ENCODE data around the gene SLC2A6. TPM values are rescaled to one million over a fixed set of nuclear protein-coding genes. Genes with fewer than 3 reads are reported as not detected.
"Not testable (repeated sequence)": the region's sequence is repeated elsewhere in the genome, so short reads cannot be mapped to it uniquely, and the experiment has no call there.

The SLC2A6 gene
- total and polyA plus RNA-seq, 4 donors, result 5.7 to 26.3 (median 20.3) TPM

- WGBS (ENCODE audit: insufficient coverage), result 94% methylated on average over 9 of the region's 9 CpGs
- DNase-seq (ENCODE audit: low read depth in 4 of 6, low spot score in 6 of 6), result no peak
- peaks cover 37% of the 10 kb centered on the region for H3K36me3 ChIP-seq (ENCODE audit: control insufficient read depth, insufficient read depth, low read length)
- peaks cover 25% of the 10 kb centered on the region for H3K4me1 ChIP-seq (ENCODE audit: control insufficient read depth, insufficient read depth, low read length)
- H3K27me3 ChIP-seq (ENCODE audit: control insufficient read depth, insufficient read depth, low read length), result no peaks in the 10 kb centered on the region
- H3K4me3 ChIP-seq (ENCODE audit: low read depth, low read length), result no peak overlapping the region
- H3K9me3 ChIP-seq (ENCODE audit: control insufficient read depth, insufficient read depth, low read length), result no peaks in the 10 kb centered on the region
- no peak overlapping the region for H3K27ac ChIP-seq (ENCODE audit: low read depth, low read length)
Observed at GRCh38 chr9:133456409-133456808, 22.5 kb downstream of the SLC2A6 start.

GRCh38 chr9:133455936-133456335 is 23.0 kb downstream of the SLC2A6 start:
- no peak overlapping the region for H3K4me3 ChIP-seq (ENCODE audit: low read depth, low read length)
- no peaks in the 10 kb centered on the region for H3K9me3 ChIP-seq (ENCODE audit: control insufficient read depth, insufficient read depth, low read length)
- peaks cover 20% of the 10 kb centered on the region for H3K4me1 ChIP-seq (ENCODE audit: control insufficient read depth, insufficient read depth, low read length)
- H3K27ac ChIP-seq (ENCODE audit: low read depth, low read length), result no peak overlapping the region
- H3K27me3 ChIP-seq (ENCODE audit: control insufficient read depth, insufficient read depth, low read length), result no peaks in the 10 kb centered on the region
- 94% methylated on average over 11 of the region's 11 CpGs for WGBS (ENCODE audit: insufficient coverage)
- no peak for DNase-seq (ENCODE audit: low read depth in 4 of 6, low spot score in 6 of 6)
- peaks cover 37% of the 10 kb centered on the region for H3K36me3 ChIP-seq (ENCODE audit: control insufficient read depth, insufficient read depth, low read length)

- Histone ChIP-seq H3K27ac (ENCODE audit: low read depth, low read length) (no peak overlapping the region), H3K36me3 (ENCODE audit: control insufficient read depth, insufficient read depth, low read length) (peaks cover 39% of the 10 kb centered on the region), H3K4me3 (ENCODE audit: low read depth, low read length) (no peak overlapping the region), H3K4me1 (ENCODE audit: control insufficient read depth, insufficient read depth, low read length) (peaks cover 14% of the 10 kb centered on the region), H3K27me3 (ENCODE audit: control insufficient read depth, insufficient read depth, low read length) (no peaks in the 10 kb centered on the region), H3K9me3 (ENCODE audit: control insufficient read depth, insufficient read depth, low read length) (no peaks in the 10 kb centered on the region)
- 91% methylated on average over 20 of the region's 20 CpGs for WGBS (ENCODE audit: insufficient coverage)
- no peak for DNase-seq (ENCODE audit: low read depth in 4 of 6, low spot score in 6 of 6)
Observed at GRCh38 chr9:133454943-133455673, 23.8 kb downstream of the SLC2A6 start.

GRCh38 chr9:133454325-133454724 is 24.6 kb downstream of the SLC2A6 start:
- H3K36me3 ChIP-seq (ENCODE audit: control insufficient read depth, insufficient read depth, low read length), result peaks cover 44% of the 10 kb centered on the region
- no peak overlapping the region for H3K4me3 ChIP-seq (ENCODE audit: low read depth, low read length)
- no peaks in the 10 kb centered on the region for H3K27me3 ChIP-seq (ENCODE audit: control insufficient read depth, insufficient read depth, low read length)
- no peaks in the 10 kb centered on the region for H3K9me3 ChIP-seq (ENCODE audit: control insufficient read depth, insufficient read depth, low read length)
- WGBS (ENCODE audit: insufficient coverage), result 92% methylated on average over 19 of the region's 19 CpGs
- H3K4me1 ChIP-seq (ENCODE audit: control insufficient read depth, insufficient read depth, low read length), result peaks cover 12% of the 10 kb centered on the region
- no peak overlapping the region for H3K27ac ChIP-seq (ENCODE audit: low read depth, low read length)
- DNase-seq (ENCODE audit: low read depth in 4 of 6, low spot score in 6 of 6), result no peak

GRCh38 chr9:133453651-133454050 is 25.2 kb downstream of the SLC2A6 start:
- Histone ChIP-seq H3K27me3 (ENCODE audit: control insufficient read depth, insufficient read depth, low read length) (no peaks in the 10 kb centered on the region), H3K36me3 (ENCODE audit: control insufficient read depth, insufficient read depth, low read length) (peaks cover 47% of the 10 kb centered on the region), H3K27ac (ENCODE audit: low read depth, low read length) (no peak overlapping the region), H3K9me3 (ENCODE audit: control insufficient read depth, insufficient read depth, low read length) (no peaks in the 10 kb centered on the region), H3K4me3 (ENCODE audit: low read depth, low read length) (no peak overlapping the region), H3K4me1 (ENCODE audit: control insufficient read depth, insufficient read depth, low read length) (peaks cover 5% of the 10 kb centered on the region)
- DNase-seq (ENCODE audit: low read depth in 4 of 6, low spot score in 6 of 6), result peak in 2 of 6 donors; percentile 46 to 64
- WGBS (ENCODE audit: insufficient coverage), result 61% methylated on average over 9 of the region's 11 CpGs

GRCh38 chr9:133452562-133452961 is 26.3 kb downstream of the SLC2A6 start:
- Histone ChIP-seq H3K9me3 (ENCODE audit: control insufficient read depth, insufficient read depth, low read length) (no peaks in the 10 kb centered on the region), H3K4me1 (ENCODE audit: control insufficient read depth, insufficient read depth, low read length) (peaks cover 4% of the 10 kb centered on the region), H3K27me3 (ENCODE audit: control insufficient read depth, insufficient read depth, low read length) (no peaks in the 10 kb centered on the region), H3K4me3 (ENCODE audit: low read depth, low read length) (no peak overlapping the region), H3K36me3 (ENCODE audit: control insufficient read depth, insufficient read depth, low read length) (peaks cover 45% of the 10 kb centered on the region), H3K27ac (ENCODE audit: low read depth, low read length) (no peak overlapping the region)
- WGBS (ENCODE audit: insufficient coverage), result 89% methylated on average over 6 of the region's 7 CpGs
- DNase-seq (ENCODE audit: low read depth in 4 of 6, low spot score in 6 of 6), result no peak

- H3K4me1 ChIP-seq (ENCODE audit: control insufficient read depth, insufficient read depth, low read length); H3K27me3 ChIP-seq (ENCODE audit: control insufficient read depth, insufficient read depth, low read length); H3K27ac ChIP-seq (ENCODE audit: low read depth, low read length); DNase-seq (ENCODE audit: low read depth in 4 of 6, low spot score in 6 of 6); H3K4me3 ChIP-seq (ENCODE audit: low read depth, low read length); H3K9me3 ChIP-seq (ENCODE audit: control insufficient read depth, insufficient read depth, low read length): not testable (repeated sequence)
- 88% methylated on average over 4 of the region's 5 CpGs for WGBS (ENCODE audit: insufficient coverage)
- H3K36me3 ChIP-seq (ENCODE audit: control insufficient read depth, insufficient read depth, low read length), result peaks cover 40% of the 10 kb centered on the region
Observed at GRCh38 chr9:133451865-133452264, 27.0 kb downstream of the SLC2A6 start.

- Histone ChIP-seq H3K27me3 (ENCODE audit: control insufficient read depth, insufficient read depth, low read length) (no peaks in the 10 kb centered on the region), H3K27ac (ENCODE audit: low read depth, low read length) (no peak overlapping the region), H3K4me1 (ENCODE audit: control insufficient read depth, insufficient read depth, low read length) (peaks cover 4% of the 10 kb centered on the region), H3K4me3 (ENCODE audit: low read depth, low read length) (no peak overlapping the region), H3K36me3 (ENCODE audit: control insufficient read depth, insufficient read depth, low read length) (peaks cover 28% of the 10 kb centered on the region), H3K9me3 (ENCODE audit: control insufficient read depth, insufficient read depth, low read length) (no peaks in the 10 kb centered on the region)
- DNase-seq (ENCODE audit: low read depth in 4 of 6, low spot score in 6 of 6), result no peak
- 97% methylated on average over 12 of the region's 12 CpGs for WGBS (ENCODE audit: insufficient coverage)
Observed at GRCh38 chr9:133449760-133450159, 29.1 kb downstream of the SLC2A6 start.

GRCh38 chr9:133448487-133448972 is 30.4 kb downstream of the SLC2A6 start:
- 69% methylated on average over 12 of the region's 13 CpGs for WGBS (ENCODE audit: insufficient coverage)
- H3K27ac ChIP-seq (ENCODE audit: low read depth, low read length), result no peak overlapping the region
- H3K36me3 ChIP-seq (ENCODE audit: control insufficient read depth, insufficient read depth, low read length), result peaks cover 22% of the 10 kb centered on the region
- no peak overlapping the region for H3K4me3 ChIP-seq (ENCODE audit: low read depth, low read length)
- no peak for DNase-seq (ENCODE audit: low read depth in 4 of 6, low spot score in 6 of 6)
- H3K9me3 ChIP-seq (ENCODE audit: control insufficient read depth, insufficient read depth, low read length), result no peaks in the 10 kb centered on the region
- no peaks in the 10 kb centered on the region for H3K27me3 ChIP-seq (ENCODE audit: control insufficient read depth, insufficient read depth, low read length)
- H3K4me1 ChIP-seq (ENCODE audit: control insufficient read depth, insufficient read depth, low read length), result peaks cover 2% of the 10 kb centered on the region

GRCh38 chr9:133445293-133445969 is 33.5 kb downstream of the SLC2A6 start:
- 84% methylated on average over 23 of the region's 23 CpGs for WGBS (ENCODE audit: insufficient coverage)
- DNase-seq (ENCODE audit: low read depth in 4 of 6, low spot score in 6 of 6), result no peak
- H3K9me3 ChIP-seq (ENCODE audit: control insufficient read depth, insufficient read depth, low read length), result no peaks in the 10 kb centered on the region
- peaks cover 46% of the 10 kb centered on the region for H3K36me3 ChIP-seq (ENCODE audit: control insufficient read depth, insufficient read depth, low read length)
- H3K27ac ChIP-seq (ENCODE audit: low read depth, low read length), result no peak overlapping the region
- no peak overlapping the region for H3K4me3 ChIP-seq (ENCODE audit: low read depth, low read length)
- H3K4me1 ChIP-seq (ENCODE audit: control insufficient read depth, insufficient read depth, low read length), result no peaks in the 10 kb centered on the region
- no peaks in the 10 kb centered on the region for H3K27me3 ChIP-seq (ENCODE audit: control insufficient read depth, insufficient read depth, low read length)
